Spleen (tissue), 11 donors: ENCODE results near the gene DDOST. TPM values are rescaled to one million over a fixed set of nuclear protein-coding genes. Genes with fewer than 3 reads are reported as not detected.

Experiments used
- DNase-seq: peaks from one replicate; pipeline ENCODE4 v3.0.0-alpha.2; 2020
- H3K27ac ChIP-seq, 8 donors: fragments of 200-600 bp; sonication (generic) in 7 of 8; 1 replicate in 4 of 8; 2 replicates in 4 of 8; pipeline versions ENCODE4 v1.5.0 to v1.8.0; 2016 to 2021; ENCODE audit warnings: inconsistent platforms in 4 of 8, mild to moderate bottlenecking in 4 of 8, moderate library complexity in 1 of 8
- H3K27me3 ChIP-seq, 7 donors: fragments of 200-600 bp; sonication (generic) in 6 of 7; replicated peaks in 1 of 7; 1 replicate in 4 of 7; 2 replicates in 3 of 7; pipeline versions ENCODE4 v1.5.0 to v1.8.0; 2016 to 2021; ENCODE audit warnings: inconsistent platforms in 3 of 7, mild to moderate bottlenecking in 1 of 7
- H3K36me3 ChIP-seq, 6 donors: fragments of 200-600 bp; sonication (generic) in 5 of 6; 1 replicate in 4 of 6; 2 replicates in 2 of 6; pipeline versions ENCODE4 v1.5.0 to v1.8.0; 2016 to 2021; ENCODE audit warnings: inconsistent platforms in 2 of 6
- H3K4me1 ChIP-seq, 6 donors: fragments of 200-600 bp; sonication (generic) in 5 of 6; 1 replicate in 3 of 6; 2 replicates in 3 of 6; pipeline versions ENCODE4 v1.5.0 to v1.8.0; 2016 to 2021; ENCODE audit warnings: inconsistent platforms in 3 of 6
- H3K4me3 ChIP-seq, 8 donors: fragments of 200-600 bp; sonication (generic) in 7 of 8; 1 replicate in 4 of 8; 2 replicates in 4 of 8; pipeline versions ENCODE4 v1.5.0 to v1.8.0; 2016 to 2021; ENCODE audit warnings: inconsistent platforms in 4 of 8, mild to moderate bottlenecking in 4 of 8, moderate library complexity in 2 of 8
- H3K9me3 ChIP-seq, 8 donors: fragments of 200-600 bp; sonication (generic) in 7 of 8; 1 replicate in 4 of 8; 2 replicates in 4 of 8; pipeline versions ENCODE4 v1.5.0 to v1.8.0; 2016 to 2021; ENCODE audit warnings: inconsistent platforms in 4 of 8
- CTCF ChIP-seq, 11 experiments: fragments of 200-600 bp in 7 of 11; fragments of 450-650 bp in 4 of 11; sonication (generic) in 4 of 11; IDR thresholded peaks in 8 of 11; conservative IDR thresholded peaks in 3 of 11; 1 replicate in 7 of 11; 2 replicates in 4 of 11; pipeline versions ENCODE4 v1.4.0 to v1.8.0; 2016 to 2021; ENCODE audit warnings: antibody characterized with exemption in 11 of 11, inconsistent platforms in 4 of 11, mild to moderate bottlenecking in 1 of 11
- POLR2A ChIP-seq, 3 donors: fragments of 450-650 bp; IDR thresholded peaks; one replicate each; pipeline ENCODE4 v1.5.1; 2017; ENCODE audit warnings: antibody characterized with exemption in 3 of 3, mild to moderate bottlenecking in 1 of 3
- POLR2AphosphoS5 ChIP-seq, 3 donors: sonication (generic); formaldehyde crosslinking; IDR thresholded peaks; one replicate each; pipeline ENCODE4 v1.5.1; 2017; ENCODE audit warnings: antibody characterized with exemption in 3 of 3
- WGBS, 5 donors: extraction: QIAGEN DNeasy Blood & Tissue Kit in 3 of 5; methylation state at CpG; one replicate each; pipeline versions ENCODE4 v1.1.5 to v1.1.7; 2013 to 2018; 5-methylcytosine and 5-hydroxymethylcytosine counted together
- intact Hi-C: fragments of 100-400 bp; cut with DNase I; formaldehyde crosslinking; loops from one replicate; pipeline ENCODE4 v1.15.0; 2023; ENCODE audit warnings: low total_unique reads
- polyA plus RNA-seq, 3 donors: library from polyadenylated mRNA; stranded (reverse); fragments of 200-250 nt; gene quantifications; one replicate each; pipeline ENCODE4 v1.2.1, GENCODE V29; 2013
- total RNA-seq, 7 donors: library from RNA; depleted of rRNA in 3 of 7; stranded (reverse); fragments of >200 nt in 3 of 7; fragmentation: NEBNext Ultra II Directional in 4 of 7; extraction: Animal tissue kit (Norgen Biotek cat#: 25700) in 4 of 7; gene quantifications; one replicate each; pipeline versions ENCODE4 v1.1.0 to v1.2.1, GENCODE V29; 2016 to 2021
- donor health status: healthy with polysubstance abuse.
- donor health status: DM: no; HTN: no; CAD: no; lungs with moderate emphysema.
- donor health status: DM: no; HTN: no; CAD: no.
- donor health status: Bipolar disorder and iron deficiency.
- donor health status: healthy.
- donor health status: DM: no; HTN: no; CAD: no.
- donor health status: DM: yes; HTN: yes; CAD: no.

DDOST gene
- total and polyA plus RNA-seq, 10 donors, result 107 to 194 (median 147) TPM

DNA sequence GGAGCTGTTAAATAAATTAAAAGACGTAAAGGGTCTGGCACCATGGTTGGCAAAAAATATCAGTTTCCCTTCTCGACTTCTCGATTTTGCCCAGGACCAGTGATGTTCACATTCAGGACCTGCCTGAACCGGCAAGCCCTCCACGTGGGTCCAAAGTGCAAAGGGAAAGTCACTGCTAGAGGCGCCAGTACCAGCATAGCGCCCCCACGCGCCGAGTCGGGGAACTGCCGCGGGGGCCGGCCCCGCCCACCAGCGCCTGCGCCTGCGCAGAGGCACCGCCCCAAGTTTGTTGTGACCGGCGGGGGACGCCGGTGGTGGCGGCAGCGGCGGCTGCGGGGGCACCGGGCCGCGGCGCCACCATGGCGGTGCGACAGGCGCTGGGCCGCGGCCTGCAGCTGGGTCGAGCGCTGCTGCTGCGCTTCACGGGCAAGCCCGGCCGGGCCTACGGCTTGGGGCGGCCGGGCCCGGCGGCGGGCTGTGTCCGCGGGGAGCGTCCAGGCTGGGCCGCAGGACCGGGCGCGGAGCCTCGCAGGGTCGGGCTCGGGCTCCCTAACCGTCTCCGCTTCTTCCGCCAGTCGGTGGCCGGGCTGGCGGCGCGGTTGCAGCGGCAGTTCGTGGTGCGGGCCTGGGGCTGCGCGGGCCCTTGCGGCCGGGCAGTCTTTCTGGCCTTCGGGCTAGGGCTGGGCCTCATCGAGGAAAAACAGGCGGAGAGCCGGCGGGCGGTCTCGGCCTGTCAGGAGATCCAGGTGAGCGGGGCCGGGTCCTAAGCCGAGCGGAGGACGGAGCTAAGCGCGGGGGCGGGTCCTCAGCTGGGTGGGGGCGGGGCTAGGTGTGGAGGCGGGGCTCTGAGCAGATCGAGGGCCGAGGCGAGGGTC lies 27.7 kb downstream of the DDOST start, which contains the start of gene PINK1:
Gene PINK1 (plus strand): TSS at position 269 of the 875 bp plus-strand sequence. CDS start 91 bp downstream, at position 360.
- intact Hi-C loops, result no loop called here
- 1 to 4% (median 1%) methylated on average over 42 to 93 of the region's 93 CpGs for WGBS, 5 donors
- Histone ChIP-seq H3K27ac (peak within 1 kb of the TSS; percentile 90 to 99 (median 96)), H3K27me3 (no peaks in the 10 kb centered on the region), H3K9me3 (peaks cover 0 to 11% (median 0%) of the 10 kb centered on the region in 8 donors), H3K4me1 (peaks cover 8 to 41% (median 18%) of the 10 kb centered on the region in 6 donors), H3K4me3 (peak within 1 kb of the TSS; percentile 79 to 99 (median 96)), H3K36me3 (peaks cover 0 to 24% (median 12%) of the 10 kb centered on the region in 6 donors)
- peak; percentile 96 for DNase-seq
- TF ChIP-seq POLR2AphosphoS5 (IDR thresholded peaks at IDR 0.05) (peak; percentile 89 to 91 (median 90)), CTCF (IDR thresholded peaks at IDR 0.05 in 8 of 11, conservative IDR thresholded peaks at IDR 0.05 in 3 of 11) (peak; percentile 89 to 100 (median 99)), POLR2A (IDR thresholded peaks at IDR 0.05) (peak in 2 of 3 donors; percentile 53 to 66)

GRCh38 chr1:20632386-20632785 lies 28.8 kb downstream of the DDOST start:
- H3K36me3 ChIP-seq, result peaks cover 0 to 13% (median 2%) of the 10 kb centered on the region in 6 donors
- TF ChIP-seq CTCF (IDR thresholded peaks at IDR 0.05 in 8 of 11, conservative IDR thresholded peaks at IDR 0.05 in 3 of 11), result no peak
- no peak for TF ChIP-seq POLR2AphosphoS5 (IDR thresholded peaks at IDR 0.05)
- no peak for TF ChIP-seq POLR2A (IDR thresholded peaks at IDR 0.05)
- 89 to 96% (median 95%) methylated on average over 3 of the region's 3 CpGs for WGBS, 5 donors
- intact Hi-C loops, result no loop called here
- peaks cover 0 to 19% (median 0%) of the 10 kb centered on the region in 8 donors for H3K9me3 ChIP-seq
- H3K27me3 ChIP-seq, result no peaks in the 10 kb centered on the region
- H3K27ac ChIP-seq, result no peak overlapping the region
- no peak overlapping the region for H3K4me3 ChIP-seq
- H3K4me1 ChIP-seq, result peaks cover 8 to 41% (median 18%) of the 10 kb centered on the region in 6 donors
- DNase-seq, result no peak

GRCh38 chr1:20630729-20631128 lies 30.4 kb downstream of the DDOST start:
- peaks cover 0 to 19% (median 0%) of the 10 kb centered on the region in 8 donors for H3K9me3 ChIP-seq
- no peaks in the 10 kb centered on the region for H3K27me3 ChIP-seq
- no peak overlapping the region for H3K27ac ChIP-seq
- intact Hi-C loops, result no loop called here
- DNase-seq, result no peak
- TF ChIP-seq POLR2AphosphoS5 (IDR thresholded peaks at IDR 0.05) (no peak), CTCF (IDR thresholded peaks at IDR 0.05 in 8 of 11, conservative IDR thresholded peaks at IDR 0.05 in 3 of 11) (no peak), POLR2A (IDR thresholded peaks at IDR 0.05) (no peak)
- H3K36me3 ChIP-seq, result no peaks in the 10 kb centered on the region
- WGBS, 5 donors, result 45 to 59% (median 54%) methylated on average over 4 of the region's 4 CpGs
- H3K4me1 ChIP-seq, result peaks cover 8 to 26% (median 17%) of the 10 kb centered on the region in 6 donors
- no peak overlapping the region for H3K4me3 ChIP-seq

DNA sequence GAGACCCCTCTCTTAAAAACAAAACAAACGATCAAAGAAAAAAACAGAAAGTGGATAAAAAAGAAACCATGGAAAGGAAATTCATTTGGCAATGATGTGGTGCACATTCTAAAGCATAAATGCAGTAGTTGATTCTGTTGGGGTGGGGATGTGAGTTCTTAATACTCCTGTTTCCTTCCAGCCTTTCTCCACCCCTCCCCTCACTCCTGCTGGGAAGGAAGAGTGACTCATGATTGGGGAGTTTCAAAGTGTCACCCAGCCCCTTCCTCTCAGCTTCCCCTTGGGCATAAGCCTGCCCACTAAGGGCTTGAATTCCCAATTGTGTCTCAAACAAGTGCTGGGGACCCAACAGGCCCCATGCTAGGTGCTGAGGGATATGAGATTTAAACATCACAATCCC lies 34.6 kb downstream of the DDOST start:
- Histone ChIP-seq H3K27ac (no peak overlapping the region), H3K27me3 (no peaks in the 10 kb centered on the region), H3K36me3 (no peaks in the 10 kb centered on the region), H3K4me1 (no peaks in the 10 kb centered on the region), H3K4me3 (no peak overlapping the region), H3K9me3 (peaks cover 0 to 19% (median 0%) of the 10 kb centered on the region in 8 donors)
- intact Hi-C loops, result no loop called here
- TF ChIP-seq POLR2A (IDR thresholded peaks at IDR 0.05) (no peak), POLR2AphosphoS5 (IDR thresholded peaks at IDR 0.05) (no peak), CTCF (IDR thresholded peaks at IDR 0.05 in 8 of 11, conservative IDR thresholded peaks at IDR 0.05 in 3 of 11) (no peak)
- no peak for DNase-seq
- WGBS, 5 donors, result 69 to 79% (median 76%) methylated on average over 1 of the region's 1 CpG
